HepG2 (cell line): Measurements from ENCODE around the gene TFAP2D. TPM values are rescaled to one million over a fixed set of nuclear protein-coding genes. Genes with fewer than 3 reads are reported as not detected.
A peak's percentile ranks its signal among the peaks of the same experiment; 100 is the strongest.

Experiments
- ATAC-seq: fragments of 200-7000 bp; cut with Tn5 transposase; 3 replicates; pipeline ENCODE4 v1.9.1; 2020; ENCODE audit warnings: mild to moderate bottlenecking, moderate library complexity
- BruUV-seq: library from RNA; stranded (reverse); fragments of 400-500 nt; replicated peaks from 2 replicates; lab custom pipeline; 2021; lab: Mats Ljungman, UMichigan
- CTCF ChIA-PET: fragments of 300-600 bp; formaldehyde crosslinking; extraction: SDS; loops from one replicate; lab custom pipeline; 2021; ENCODE audit warnings: low total read pairs, inconsistent platforms, low intra/inter-chr PET ratio; lab: Yijun Ruan, JAX
- POLR2A ChIA-PET: fragments of 350-600 bp; sonication (Branson Sonifier 250); formaldehyde crosslinking; loops from one replicate; lab custom pipeline; 2020; ENCODE audit warnings: antibody characterized with exemption, inconsistent platforms; lab: Yijun Ruan, JAX
- DNase-seq: peaks from one replicate; pipeline ENCODE4 v3.0.0-alpha.2; 2015; ENCODE audit warnings: low spot score
- FAIRE-seq: peaks from 3 replicates; lab custom pipeline; 2011; peaks lifted over from hg19 to GRCh38; lab: Jason Lieb, UNC
- H2AFZ ChIP-seq: one replicate; pipeline ENCODE4 v1.6.1; 2011; ENCODE audit warnings: low read length, inconsistent platforms
- H3K27ac ChIP-seq: fragments of 300-600 bp; 3 replicates; pipeline ENCODE4 v1.8.0; 2011; ENCODE audit warnings: mixed run types, mild to moderate bottlenecking, mixed read lengths, low read length, inconsistent platforms; ENCODE audit not compliant: insufficient read depth; ENCODE audit errors: extremely low read length
- H3K27me3 ChIP-seq, 2 experiments: fragments of 200-600 bp in 1 of 2; 2 replicates in 1 of 2; 3 replicates in 1 of 2; pipeline versions ENCODE4 v1.6.0 to v1.8.0; 2011; ENCODE audit warnings: low read length in 2 of 2, mild to moderate bottlenecking in 2 of 2, moderate library complexity in 2 of 2, inconsistent platforms in 1 of 2; ENCODE audit not compliant: insufficient read depth in 2 of 2, control insufficient read depth in 1 of 2
- H3K36me3 ChIP-seq, 2 experiments: fragments of 200-600 bp in 1 of 2; replicated peaks in 1 of 2; 2 replicates in 1 of 2; 3 replicates in 1 of 2; pipeline versions ENCODE4 v1.5.1 to v1.8.0; 2011; ENCODE audit warnings: low read length in 2 of 2, inconsistent platforms in 1 of 2; ENCODE audit not compliant: insufficient read depth in 2 of 2, control insufficient read depth in 1 of 2
- H3K4me1 ChIP-seq: 2 replicates; pipeline ENCODE4 v1.5.1; 2012; ENCODE audit warnings: low read length, inconsistent platforms; ENCODE audit not compliant: insufficient read depth
- H3K4me2 ChIP-seq: 2 replicates; pipeline ENCODE4 v1.6.0; 2011; ENCODE audit warnings: low read depth, low read length, inconsistent platforms
- H3K4me3 ChIP-seq, 3 experiments: fragments of 200-600 bp in 1 of 3; sonication (generic), shearing (Covaris generic) in 1 of 3; replicated peaks in 1 of 3; 2 replicates each; pipeline ENCODE4 v1.5.1; 2011 to 2016; ENCODE audit warnings: low read length in 3 of 3, inconsistent platforms in 2 of 3, low read depth in 2 of 3, mild to moderate bottlenecking in 2 of 3, control low read depth in 1 of 3, mixed read lengths in 1 of 3; ENCODE audit not compliant: insufficient read depth in 1 of 3
- H3K79me2 ChIP-seq: one replicate; pipeline ENCODE4 v1.6.1; 2011; ENCODE audit warnings: low read length, inconsistent platforms; ENCODE audit not compliant: insufficient read depth
- H3K9ac ChIP-seq: 2 replicates; pipeline ENCODE4 v1.6.0; 2011; ENCODE audit warnings: mild to moderate bottlenecking, low read depth, low read length, inconsistent platforms; ENCODE audit not compliant: insufficient read depth
- H3K9me3 ChIP-seq: 2 replicates; pipeline ENCODE4 v1.5.1; 2012; ENCODE audit warnings: mild to moderate bottlenecking, low read length
- H4K20me1 ChIP-seq: 2 replicates; pipeline ENCODE4 v1.6.0; 2011; ENCODE audit warnings: inconsistent platforms, mild to moderate bottlenecking, low read length, moderate library complexity; ENCODE audit not compliant: insufficient read depth
- ADNP ChIP-seq: sonication (generic); formaldehyde crosslinking; IDR thresholded peaks from 2 replicates; pipeline ENCODE4 v1.4.0; 2020; ENCODE audit warnings: missing genetic modification reagents
- ATF4 ChIP-seq, 2 experiments: fragments of 450-650 bp in 1 of 2; sonication (generic) in 1 of 2; formaldehyde crosslinking; IDR thresholded peaks; 2 replicates each; pipeline versions ENCODE4 v1.5.0 to v1.8.0; 2020 to 2022; ENCODE audit warnings: mild to moderate bottlenecking in 1 of 2, missing genetic modification reagents in 1 of 2
- CTCF ChIP-seq: sonication (generic); formaldehyde crosslinking; IDR thresholded peaks from 2 replicates; pipeline ENCODE4 v1.5.0; 2020; ENCODE audit warnings: mild to moderate bottlenecking, missing genetic modification reagents, moderate library complexity
- PPARG ChIP-seq: conservative IDR thresholded peaks from 2 replicates; pipeline ENCODE4 v1.6.1; 2016; ENCODE audit warnings: missing biosample characterization, missing genetic modification reagents
- STAG1 ChIP-seq: sonication (generic); formaldehyde crosslinking; IDR thresholded peaks from 2 replicates; pipeline ENCODE4 v1.4.0; 2020; ENCODE audit warnings: missing genetic modification reagents
- ZBTB7B ChIP-seq: sonication (generic); formaldehyde crosslinking; IDR thresholded peaks from 2 replicates; pipeline ENCODE4 v1.4.0; 2020; ENCODE audit warnings: missing genetic modification reagents
- ZSCAN9 ChIP-seq: IDR thresholded peaks from 2 replicates; pipeline ENCODE4 v1.6.1; 2016; ENCODE audit warnings: borderline replicate concordance
- whole genome bisulfite sequencing: methylation state at CpG from one replicate; pipeline ENCODE4 v1.1.6; 2017; ENCODE audit warnings: low lambda C conversion rate; 5-methylcytosine and 5-hydroxymethylcytosine counted together
- in situ Hi-C: cut with HindIII; loops from 2 replicates; pipeline ENCODE4 v1.10.0; 2017; ENCODE audit warnings: low pct_unique_long_range_greater_than_20kb; ENCODE audit not compliant: extremely low pct_ligation_motif_present
- intact Hi-C: fragments of 100-400 bp; cut with micrococcal nuclease; formaldehyde crosslinking; loops from one replicate; pipeline ENCODE4 v1.10.0; 2022; ENCODE audit not compliant: unreplicated experiment
- polyA plus RNA-seq, 8 experiments: library from polyadenylated mRNA; depleted of rRNA in 3 of 8; stranded (reverse) in 7 of 8; unstranded in 1 of 8; fragments of >200 nt; fragmentation: Illumina TruSeq in 4 of 8; extraction: Trizol in 4 of 8; gene quantifications; 2 replicates each; pipeline versions ENCODE4 v1.2.1 to v1.2.3, GENCODE V29; 2011 to 2016; ENCODE audit warnings: low read depth in 4 of 8, missing spikeins in 1 of 8, mixed read lengths in 1 of 8; ENCODE audit not compliant: insufficient read depth in 1 of 8
- total RNA-seq, 5 experiments: library from RNA; depleted of rRNA; stranded (reverse); fragments of >200 nt; fragmentation: Illumina TruSeq; extraction: Trizol; gene quantifications; 2 replicates each; pipeline ENCODE4 v1.2.3, GENCODE V29; 2016; ENCODE audit warnings: low read depth in 1 of 5

The TFAP2D gene
- total and polyA plus RNA-seq, 2 of the 13 experiments (the other 11 are each of a cell fraction or from before 2014, with no cell fraction given) = not detected

- no TSS peak for BruUV-seq
- H3K9me3 ChIP-seq = no peaks in the 10 kb centered on the region
- no peaks in the 10 kb centered on the region for H3K4me1 ChIP-seq
- H3K4me3 ChIP-seq = no peak overlapping the region
- no peak for ATAC-seq
- ChIA-PET POLR2A (no interaction called here), CTCF (no interaction called here)
- no peak overlapping the region for H3K9ac ChIP-seq
- H3K27ac ChIP-seq = no peak overlapping the region
- no peak overlapping the region for H2AFZ ChIP-seq
- H4K20me1 ChIP-seq = no peaks in the 10 kb centered on the region
- H3K36me3 ChIP-seq = no peaks in the 10 kb centered on the region
- in situ Hi-C loops = no loop called here
- no peaks in the 10 kb centered on the region for H3K27me3 ChIP-seq
- TF ChIP-seq ZBTB7B (CRISPR knock-in tag) = no peak
- no peak for TF ChIP-seq ADNP
- H3K79me2 ChIP-seq = no peaks in the 10 kb centered on the region
- no peak for DNase-seq
- H3K4me2 ChIP-seq = no peak overlapping the region
- intact Hi-C loops = no loop called here
- FAIRE-seq = no peak
Measured at GRCh38 chr6:50807035-50807434, 93.7 kb downstream of the TFAP2D start.

GRCh38 chr6:50815436-50816114 is 102.2 kb downstream of the TFAP2D start:
- peak; percentile 74 for ATAC-seq
- no peak for DNase-seq
- Histone ChIP-seq H4K20me1 (no peaks in the 10 kb centered on the region), H3K4me1 (no peaks in the 10 kb centered on the region), H3K27ac (no peak overlapping the region), H3K36me3 (no peaks in the 10 kb centered on the region), H3K4me2 (peak overlapping the region; percentile 87), H3K9ac (peak overlapping the region; percentile 62), H2AFZ (peak overlapping the region; percentile 96), H3K4me3 (peak overlapping the region; percentile 43 to 90 (median 62); a peak in 5 of 6 replicates), H3K9me3 (no peaks in the 10 kb centered on the region), H3K27me3 (peaks cover 4 to 28% of the 10 kb centered on the region in 2 experiments; a peak in 4 of 5 replicates), H3K79me2 (no peaks in the 10 kb centered on the region)
- no TSS peak for BruUV-seq
- in situ Hi-C loops = loop anchor here (5.0 to 10.0 kb wide), 3 partner anchors 539 to 1207 kb away; no protein-coding TSS in a partner anchor
- 1% methylated on average over 16 of the region's 16 CpGs for WGBS
- peak; percentile 46 for FAIRE-seq
- intact Hi-C loops = loop anchor here (1.0 to 5.0 kb wide), 7 partner anchors 621 to 1234 kb away; no protein-coding TSS in a partner anchor
- peak; percentile 15; the same call in 1 of the 2 replicates for TF ChIP-seq STAG1 (CRISPR knock-in tag)
- peak; percentile 2; the same call in 1 of the 2 replicates for TF ChIP-seq ZSCAN9
- no peak for TF ChIP-seq ADNP
- TF ChIP-seq ATF4 (CRISPR knock-in tag; IDR thresholded peaks at IDR 0.05) = 0 out of 4 replicates have a peak, but pooled peaks of 1 of the 2 experiments have one; percentile 26
- TF ChIP-seq PPARG = 0 out of 2 replicates have a peak, but pooled peaks have one; percentile 35
- TF ChIP-seq CTCF = 0 out of 2 replicates have a peak, but pooled peaks have one; percentile 11
- ChIA-PET CTCF (interaction anchor here (1.0 to 3.2 kb wide), 7 partner anchors 535 to 1205 kb away, joined by 3 to 34 read pairs (median 5); no protein-coding TSS in a partner anchor), POLR2A (no interaction called here)
